ENCODE results near the gene GAS7.

The GAS7 gene

GRCh38 chr17:10141436-10141835, 57.0 kb downstream of the GAS7 start:
- Histone ChIP-seq H3K4me3 (ENCODE audit: insufficient read depth, low read depth, low read length) (no peak overlapping the region), H3K27me3 (ENCODE audit: control insufficient read depth, insufficient read depth, low read length, poor library complexity, severe bottlenecking) (no peaks in the 10 kb centered on the region), H3K36me3 (ENCODE audit: control insufficient read depth, insufficient read depth, low read length) (no peaks in the 10 kb centered on the region), H3K9me3 (ENCODE audit: control insufficient read depth, low read length) (no peaks in the 10 kb centered on the region), H3K27ac (ENCODE audit: insufficient read depth, low read depth, low read length, poor library complexity, severe bottlenecking) (no peak overlapping the region), H3K4me1 (ENCODE audit: control insufficient read depth, insufficient read depth, low read length) (peaks cover 3% of the 10 kb centered on the region)
- WGBS, 2 experiments = 79 to 96% methylated on average over 2 of the region's 2 CpGs

- no peaks in the 10 kb centered on the region for H3K9me3 ChIP-seq (ENCODE audit: control insufficient read depth, low read length)
- no peaks in the 10 kb centered on the region for H3K36me3 ChIP-seq (ENCODE audit: control insufficient read depth, insufficient read depth, low read length)
- H3K4me1 ChIP-seq (ENCODE audit: control insufficient read depth, insufficient read depth, low read length) = peaks cover 7% of the 10 kb centered on the region
- H3K4me3 ChIP-seq (ENCODE audit: insufficient read depth, low read depth, low read length) = no peak overlapping the region
- WGBS, 2 experiments = 90 to 93% methylated on average over 2 of the region's 2 CpGs
- H3K27ac ChIP-seq (ENCODE audit: insufficient read depth, low read depth, low read length, poor library complexity, severe bottlenecking) = no peak overlapping the region
- H3K27me3 ChIP-seq (ENCODE audit: control insufficient read depth, insufficient read depth, low read length, poor library complexity, severe bottlenecking) = no peaks in the 10 kb centered on the region
These were observed 58.8 kb downstream of the GAS7 start for GRCh38 chr17:10139577-10139976.

- Histone ChIP-seq H3K27me3 (ENCODE audit: control insufficient read depth, insufficient read depth, low read length, poor library complexity, severe bottlenecking) (no peaks in the 10 kb centered on the region), H3K36me3 (ENCODE audit: control insufficient read depth, insufficient read depth, low read length) (no peaks in the 10 kb centered on the region), H3K9me3 (ENCODE audit: control insufficient read depth, low read length) (no peaks in the 10 kb centered on the region), H3K4me3 (ENCODE audit: insufficient read depth, low read depth, low read length) (no peak overlapping the region), H3K4me1 (ENCODE audit: control insufficient read depth, insufficient read depth, low read length) (peaks cover 7% of the 10 kb centered on the region), H3K27ac (ENCODE audit: insufficient read depth, low read depth, low read length, poor library complexity, severe bottlenecking) (no peak overlapping the region)
- 90 to 93% methylated on average over 15 of the region's 15 CpGs for WGBS, 2 experiments
These were observed 62.0 kb downstream of the GAS7 start for GRCh38 chr17:10136258-10136981.

- no peak overlapping the region for H3K4me3 ChIP-seq (ENCODE audit: insufficient read depth, low read depth, low read length)
- H3K9me3 ChIP-seq (ENCODE audit: control insufficient read depth, low read length) = no peaks in the 10 kb centered on the region
- WGBS, 2 experiments = 91 to 93% methylated on average over 10 to 12 of the region's 12 CpGs
- H3K4me1 ChIP-seq (ENCODE audit: control insufficient read depth, insufficient read depth, low read length) = peaks cover 7% of the 10 kb centered on the region
- no peak overlapping the region for H3K27ac ChIP-seq (ENCODE audit: insufficient read depth, low read depth, low read length, poor library complexity, severe bottlenecking)
- no peaks in the 10 kb centered on the region for H3K36me3 ChIP-seq (ENCODE audit: control insufficient read depth, insufficient read depth, low read length)
- no peaks in the 10 kb centered on the region for H3K27me3 ChIP-seq (ENCODE audit: control insufficient read depth, insufficient read depth, low read length, poor library complexity, severe bottlenecking)
These were observed 62.7 kb downstream of the GAS7 start for GRCh38 chr17:10135539-10136257.

GRCh38 chr17:10130677-10131076, 67.7 kb downstream of the GAS7 start:
- 93 to 97% methylated on average over 4 to 5 of the region's 5 CpGs for WGBS, 2 experiments
- H3K9me3 ChIP-seq (ENCODE audit: control insufficient read depth, low read length) = no peaks in the 10 kb centered on the region
- no peak overlapping the region for H3K27ac ChIP-seq (ENCODE audit: insufficient read depth, low read depth, low read length, poor library complexity, severe bottlenecking)

GRCh38 chr17:10130263-10130662, 68.1 kb downstream of the GAS7 start:
- H3K4me3 ChIP-seq (ENCODE audit: insufficient read depth, low read depth, low read length) = no peak overlapping the region
- no peaks in the 10 kb centered on the region for H3K27me3 ChIP-seq (ENCODE audit: control insufficient read depth, insufficient read depth, low read length, poor library complexity, severe bottlenecking)
- WGBS, 2 experiments = 91 to 92% methylated on average over 4 to 5 of the region's 5 CpGs
- H3K9me3 ChIP-seq (ENCODE audit: control insufficient read depth, low read length) = no peaks in the 10 kb centered on the region
- peaks cover 26% of the 10 kb centered on the region for H3K4me1 ChIP-seq (ENCODE audit: control insufficient read depth, insufficient read depth, low read length)
- H3K36me3 ChIP-seq (ENCODE audit: control insufficient read depth, insufficient read depth, low read length) = no peaks in the 10 kb centered on the region
- H3K27ac ChIP-seq (ENCODE audit: insufficient read depth, low read depth, low read length, poor library complexity, severe bottlenecking) = no peak overlapping the region

More at GRCh38 chr17:10130677-10131076, 67.7 kb downstream of the GAS7 start:
- Histone ChIP-seq H3K36me3 (ENCODE audit: control insufficient read depth, insufficient read depth, low read length) (no peaks in the 10 kb centered on the region), H3K27me3 (ENCODE audit: control insufficient read depth, insufficient read depth, low read length, poor library complexity, severe bottlenecking) (no peaks in the 10 kb centered on the region), H3K4me3 (ENCODE audit: insufficient read depth, low read depth, low read length) (no peak overlapping the region), H3K4me1 (ENCODE audit: control insufficient read depth, insufficient read depth, low read length) (peaks cover 25% of the 10 kb centered on the region)

- WGBS, 2 experiments = 64 to 72% methylated on average over 19 of the region's 19 CpGs
- Histone ChIP-seq H3K9me3 (ENCODE audit: control insufficient read depth, low read length) (no peaks in the 10 kb centered on the region), H3K27ac (ENCODE audit: insufficient read depth, low read depth, low read length, poor library complexity, severe bottlenecking) (peak overlapping the region; percentile 50), H3K4me1 (ENCODE audit: control insufficient read depth, insufficient read depth, low read length) (peaks cover 33% of the 10 kb centered on the region), H3K36me3 (ENCODE audit: control insufficient read depth, insufficient read depth, low read length) (no peaks in the 10 kb centered on the region), H3K4me3 (ENCODE audit: insufficient read depth, low read depth, low read length) (no peak overlapping the region), H3K27me3 (ENCODE audit: control insufficient read depth, insufficient read depth, low read length, poor library complexity, severe bottlenecking) (no peaks in the 10 kb centered on the region)
These were observed 70.5 kb downstream of the GAS7 start for GRCh38 chr17:10127819-10128425.

- WGBS, 2 experiments = 68 to 73% methylated on average over 16 of the region's 16 CpGs
- Histone ChIP-seq H3K9me3 (ENCODE audit: control insufficient read depth, low read length) (no peaks in the 10 kb centered on the region), H3K27ac (ENCODE audit: insufficient read depth, low read depth, low read length, poor library complexity, severe bottlenecking) (peak overlapping the region; percentile 50), H3K27me3 (ENCODE audit: control insufficient read depth, insufficient read depth, low read length, poor library complexity, severe bottlenecking) (no peaks in the 10 kb centered on the region), H3K4me3 (ENCODE audit: insufficient read depth, low read depth, low read length) (no peak overlapping the region), H3K4me1 (ENCODE audit: control insufficient read depth, insufficient read depth, low read length) (peaks cover 33% of the 10 kb centered on the region), H3K36me3 (ENCODE audit: control insufficient read depth, insufficient read depth, low read length) (no peaks in the 10 kb centered on the region)
These were observed 71.5 kb downstream of the GAS7 start for GRCh38 chr17:10126616-10127501.

GRCh38 chr17:10126276-10126615, 72.2 kb downstream of the GAS7 start:
- Histone ChIP-seq H3K27ac (ENCODE audit: insufficient read depth, low read depth, low read length, poor library complexity, severe bottlenecking) (no peak overlapping the region), H3K4me3 (ENCODE audit: insufficient read depth, low read depth, low read length) (no peak overlapping the region), H3K9me3 (ENCODE audit: control insufficient read depth, low read length) (no peaks in the 10 kb centered on the region), H3K27me3 (ENCODE audit: control insufficient read depth, insufficient read depth, low read length, poor library complexity, severe bottlenecking) (no peaks in the 10 kb centered on the region), H3K36me3 (ENCODE audit: control insufficient read depth, insufficient read depth, low read length) (no peaks in the 10 kb centered on the region), H3K4me1 (ENCODE audit: control insufficient read depth, insufficient read depth, low read length) (peaks cover 33% of the 10 kb centered on the region)
- 78 to 83% methylated on average over 18 of the region's 18 CpGs for WGBS, 2 experiments
